ENCODE data around the gene DAZ1.
"Not testable (repeated sequence)": the region's sequence is repeated elsewhere in the genome, so short reads cannot be mapped to it uniquely, and the experiment has no call there.

The DAZ1 gene, protein sequence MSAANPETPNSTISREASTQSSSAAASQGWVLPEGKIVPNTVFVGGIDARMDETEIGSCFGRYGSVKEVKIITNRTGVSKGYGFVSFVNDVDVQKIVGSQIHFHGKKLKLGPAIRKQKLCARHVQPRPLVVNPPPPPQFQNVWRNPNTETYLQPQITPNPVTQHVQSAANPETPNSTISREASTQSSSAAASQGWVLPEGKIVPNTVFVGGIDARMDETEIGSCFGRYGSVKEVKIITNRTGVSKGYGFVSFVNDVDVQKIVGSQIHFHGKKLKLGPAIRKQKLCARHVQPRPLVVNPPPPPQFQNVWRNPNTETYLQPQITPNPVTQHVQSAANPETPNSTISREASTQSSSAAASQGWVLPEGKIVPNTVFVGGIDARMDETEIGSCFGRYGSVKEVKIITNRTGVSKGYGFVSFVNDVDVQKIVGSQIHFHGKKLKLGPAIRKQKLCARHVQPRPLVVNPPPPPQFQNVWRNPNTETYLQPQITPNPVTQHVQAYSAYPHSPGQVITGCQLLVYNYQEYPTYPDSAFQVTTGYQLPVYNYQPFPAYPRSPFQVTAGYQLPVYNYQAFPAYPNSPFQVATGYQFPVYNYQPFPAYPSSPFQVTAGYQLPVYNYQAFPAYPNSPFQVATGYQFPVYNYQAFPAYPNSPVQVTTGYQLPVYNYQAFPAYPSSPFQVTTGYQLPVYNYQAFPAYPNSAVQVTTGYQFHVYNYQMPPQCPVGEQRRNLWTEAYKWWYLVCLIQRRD

DNA sequence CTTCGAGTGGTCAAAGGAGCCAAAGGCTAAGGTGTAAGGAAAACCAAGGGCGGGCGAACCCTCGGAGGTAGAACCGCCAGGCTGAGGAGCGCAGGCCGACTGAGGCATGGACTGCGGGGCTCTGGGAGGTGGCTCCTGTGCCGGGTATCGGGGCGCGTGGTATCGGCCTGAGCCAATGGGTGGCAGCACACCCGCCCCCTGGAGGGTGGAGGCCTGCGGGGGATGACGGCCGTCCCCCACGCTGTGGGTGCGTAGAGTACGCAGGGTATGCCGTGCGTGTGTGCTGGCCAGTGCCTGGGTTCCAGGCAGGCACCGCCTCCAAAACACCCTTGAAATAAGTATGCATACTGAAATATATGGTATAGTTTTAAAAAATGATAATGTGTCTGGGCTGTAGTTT lies at the start of gene DAZ1:
DAZ1 (minus strand) TSS at position 101 of the 400 bp plus-strand sequence. CDS start 208 bp downstream, outside the sequence.
- not testable (repeated sequence) for H3K27ac ChIP-seq

DNA sequence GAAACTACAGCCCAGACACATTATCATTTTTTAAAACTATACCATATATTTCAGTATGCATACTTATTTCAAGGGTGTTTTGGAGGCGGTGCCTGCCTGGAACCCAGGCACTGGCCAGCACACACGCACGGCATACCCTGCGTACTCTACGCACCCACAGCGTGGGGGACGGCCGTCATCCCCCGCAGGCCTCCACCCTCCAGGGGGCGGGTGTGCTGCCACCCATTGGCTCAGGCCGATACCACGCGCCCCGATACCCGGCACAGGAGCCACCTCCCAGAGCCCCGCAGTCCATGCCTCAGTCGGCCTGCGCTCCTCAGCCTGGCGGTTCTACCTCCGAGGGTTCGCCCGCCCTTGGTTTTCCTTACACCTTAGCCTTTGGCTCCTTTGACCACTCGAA lies 20.4 kb upstream of the DAZ1 start, which contains the start of gene DAZ2:
DAZ2 (plus strand) TSS at position 301 of the 400 bp plus-strand sequence. CDS start 208 bp downstream, outside the sequence.
- not testable (repeated sequence) for H3K27ac ChIP-seq

DNA sequence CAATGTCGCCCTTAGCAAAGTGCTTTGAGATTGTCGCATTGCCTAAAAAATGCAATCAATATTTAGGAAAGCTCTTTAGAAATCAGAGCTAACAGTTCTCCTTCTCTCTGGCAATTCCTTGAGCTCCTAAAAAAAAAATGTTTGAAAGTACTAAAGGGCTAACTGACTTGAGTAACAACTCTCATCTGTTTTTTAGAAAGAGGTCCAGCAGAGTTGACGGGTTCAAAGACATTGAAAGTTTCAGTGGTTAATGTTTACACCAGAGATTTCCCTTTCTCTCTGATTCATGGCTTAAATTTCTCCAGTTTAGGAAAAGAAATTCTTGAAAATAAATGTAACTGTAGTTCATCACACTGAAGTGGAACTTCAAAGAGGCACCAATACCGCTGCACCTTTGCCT lies 11.9 kb upstream of the DAZ1 start:
- H3K27ac ChIP-seq = not testable (repeated sequence)

DNA sequence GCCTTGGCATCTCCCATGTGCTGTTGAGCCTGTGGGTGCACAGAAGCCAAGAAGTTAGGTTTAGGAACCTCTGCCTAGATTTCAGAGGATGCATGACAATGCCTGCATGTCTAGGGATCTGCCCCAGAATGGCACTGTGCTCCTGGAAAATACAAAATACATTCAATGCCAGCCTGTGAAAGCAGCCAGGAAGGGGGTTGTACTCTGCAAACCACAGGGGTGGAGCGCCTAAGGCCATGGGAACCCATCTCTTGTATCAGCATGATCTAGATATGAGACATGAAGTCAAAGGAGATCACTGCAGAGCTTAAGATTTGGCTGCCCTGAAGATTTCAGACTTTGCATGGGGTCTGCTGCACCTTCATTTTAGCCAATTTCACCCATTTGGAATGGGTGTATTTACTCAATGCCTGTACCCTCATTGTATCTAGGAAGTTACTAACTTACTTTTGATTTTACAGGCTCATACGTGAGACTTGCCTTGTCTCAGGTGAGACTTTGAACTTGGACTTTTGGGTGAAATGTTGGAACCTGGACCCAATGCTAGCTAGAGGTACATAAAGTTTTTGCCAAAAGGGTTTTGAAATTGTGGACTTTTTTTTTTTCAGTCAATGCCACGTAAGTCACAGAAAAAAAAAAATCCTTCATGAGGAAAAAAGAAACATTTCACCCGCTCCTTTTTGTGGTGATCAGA lies 11.1 kb upstream of the DAZ1 start:
- not testable (repeated sequence) for H3K27ac ChIP-seq

DNA sequence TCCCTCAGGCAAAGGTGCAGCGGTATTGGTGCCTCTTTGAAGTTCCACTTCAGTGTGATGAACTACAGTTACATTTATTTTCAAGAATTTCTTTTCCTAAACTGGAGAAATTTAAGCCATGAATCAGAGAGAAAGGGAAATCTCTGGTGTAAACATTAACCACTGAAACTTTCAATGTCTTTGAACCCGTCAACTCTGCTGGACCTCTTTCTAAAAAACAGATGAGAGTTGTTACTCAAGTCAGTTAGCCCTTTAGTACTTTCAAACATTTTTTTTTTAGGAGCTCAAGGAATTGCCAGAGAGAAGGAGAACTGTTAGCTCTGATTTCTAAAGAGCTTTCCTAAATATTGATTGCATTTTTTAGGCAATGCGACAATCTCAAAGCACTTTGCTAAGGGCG lies 8.6 kb upstream of the DAZ1 start:
- not testable (repeated sequence) for H3K27ac ChIP-seq

Data from VCaP (cell line).